Measurements from ENCODE around the gene PRKCB.

Gene PRKCB

GRCh38 chr16:23835390-23836077, at the start of gene PRKCB:
Gene PRKCB, plus strand, starts transcription at chr16:23835983.
- DNase-seq, result peak in 55 of 56 donors; percentile 26 to 91 (median 80)

DNA sequence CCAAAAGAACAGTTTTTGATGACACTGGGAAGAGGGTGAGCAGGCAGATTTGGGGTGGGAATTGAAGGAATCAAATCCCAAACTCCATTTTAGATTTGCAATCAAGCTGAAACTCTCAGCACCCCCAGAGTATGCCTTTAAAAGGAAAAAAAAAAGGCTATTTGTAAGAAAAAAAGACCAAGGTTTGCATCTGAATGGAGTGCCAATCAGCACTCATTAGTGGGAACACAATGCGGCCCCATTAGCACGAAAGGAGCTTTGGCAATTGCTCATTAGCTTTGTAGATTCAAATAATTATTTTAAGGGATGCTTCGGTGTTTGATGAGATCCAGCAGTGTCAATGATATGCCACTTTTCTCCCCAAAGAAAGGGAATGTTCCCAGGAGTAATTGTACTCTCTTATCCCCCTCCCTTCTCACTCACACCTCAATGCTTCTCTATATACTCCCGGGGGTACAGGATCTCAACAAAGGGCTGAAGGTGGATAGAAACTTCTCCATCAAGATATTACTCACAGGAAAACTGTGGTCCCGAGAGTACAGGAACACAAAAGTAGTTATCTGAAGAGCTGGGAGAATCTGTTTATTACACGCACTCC, 48.7 kb upstream of the PRKCB start:
- DNase-seq, result no peak

DNA sequence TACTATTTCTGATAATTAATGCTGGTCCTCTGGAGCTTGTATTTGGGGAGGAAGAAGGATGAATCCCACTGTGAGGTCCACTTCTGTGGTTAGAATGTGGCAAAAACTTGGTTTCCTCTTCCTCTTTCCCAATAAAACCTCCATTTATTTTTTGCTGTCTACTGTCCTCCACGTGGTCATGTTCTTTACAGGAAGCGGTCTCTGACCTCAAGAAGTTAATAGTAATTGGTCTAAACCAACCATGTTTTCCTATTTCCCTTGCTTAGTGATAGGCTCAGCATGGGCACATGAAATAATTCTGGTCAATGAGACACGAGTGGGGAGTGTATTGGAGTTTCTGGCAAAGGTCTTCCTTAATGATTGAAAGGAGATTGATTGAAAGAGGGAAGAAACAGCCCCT, 47.1 kb upstream of the PRKCB start:
- DNase-seq, result no peak

DNA sequence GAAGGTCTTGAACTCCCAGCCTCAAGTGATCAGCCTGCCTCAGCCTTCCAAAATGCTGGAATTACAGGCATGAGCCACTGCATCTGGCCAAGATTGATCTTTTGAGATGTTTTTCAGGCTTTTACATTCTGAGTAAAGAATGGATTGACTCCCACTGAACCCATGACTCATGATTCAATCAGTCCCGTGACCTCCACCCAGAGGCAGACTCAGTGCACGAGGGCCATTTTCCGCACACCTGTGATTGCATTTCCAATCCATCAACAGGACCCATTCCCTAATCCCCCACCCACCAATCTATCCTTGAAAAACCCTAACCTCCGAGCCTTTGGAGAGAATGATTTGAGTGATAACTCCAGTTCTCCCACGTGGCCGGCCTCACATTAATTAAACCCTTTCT, 40.4 kb upstream of the PRKCB start:
- DNase-seq, result peak in 7 of 56 donors; percentile 1 to 9 (median 2)

DNA sequence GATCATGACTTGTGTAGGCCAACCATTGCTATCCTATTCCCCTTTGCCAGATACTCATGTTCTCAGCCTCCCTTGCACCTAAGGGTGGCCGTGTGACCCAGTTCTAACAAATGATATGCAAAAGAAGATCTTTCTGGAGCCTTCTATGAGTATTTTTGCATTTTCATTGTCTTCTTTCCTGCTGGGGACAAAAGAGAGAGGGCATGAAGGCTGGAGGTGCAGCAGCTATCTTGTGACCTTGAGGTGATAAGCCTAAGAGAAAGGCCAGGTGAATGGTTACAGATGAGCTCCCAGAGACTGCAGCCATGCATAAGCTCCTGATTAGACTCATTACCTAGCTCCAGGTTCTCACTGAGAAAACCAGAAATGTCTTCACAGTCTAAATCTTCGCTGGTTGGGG, 38.8 kb upstream of the PRKCB start:
- no peak for DNase-seq

GRCh38 chr16:23801378-23801777, 34.4 kb upstream of the PRKCB start:
- peak in 51 of 56 donors; percentile 0 to 85 (median 42) for DNase-seq

GRCh38 chr16:23802776-23803175, 33.0 kb upstream of the PRKCB start:
- DNase-seq, result no peak

DNA sequence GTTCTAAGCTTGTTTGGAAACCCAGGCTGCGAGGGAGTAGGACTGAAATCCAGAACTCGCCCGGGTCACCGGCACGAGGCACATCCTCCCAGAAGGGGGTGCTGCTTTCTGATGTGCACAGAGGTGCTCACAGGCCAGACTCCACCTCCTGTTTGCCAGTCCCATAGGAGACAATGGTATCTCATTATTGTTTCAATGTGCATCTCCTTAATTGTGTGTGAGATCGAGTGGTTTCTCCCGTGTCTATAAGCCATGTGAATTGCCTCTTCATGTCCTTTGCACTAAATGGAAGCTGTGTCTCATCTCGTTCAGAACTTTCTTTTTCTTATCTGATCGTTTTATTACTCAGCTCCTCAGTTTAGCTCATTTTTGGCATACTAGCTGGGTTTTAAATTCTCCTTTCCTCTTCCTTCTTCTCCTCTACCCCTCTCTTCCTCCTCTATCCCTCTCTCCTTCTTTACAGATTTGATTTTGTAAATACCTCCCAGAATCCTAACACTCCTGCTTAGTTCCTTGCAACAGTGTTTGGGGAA, 32.1 kb upstream of the PRKCB start:
- peak in 43 of 56 donors; percentile 0 to 66 (median 16) for DNase-seq

DNA sequence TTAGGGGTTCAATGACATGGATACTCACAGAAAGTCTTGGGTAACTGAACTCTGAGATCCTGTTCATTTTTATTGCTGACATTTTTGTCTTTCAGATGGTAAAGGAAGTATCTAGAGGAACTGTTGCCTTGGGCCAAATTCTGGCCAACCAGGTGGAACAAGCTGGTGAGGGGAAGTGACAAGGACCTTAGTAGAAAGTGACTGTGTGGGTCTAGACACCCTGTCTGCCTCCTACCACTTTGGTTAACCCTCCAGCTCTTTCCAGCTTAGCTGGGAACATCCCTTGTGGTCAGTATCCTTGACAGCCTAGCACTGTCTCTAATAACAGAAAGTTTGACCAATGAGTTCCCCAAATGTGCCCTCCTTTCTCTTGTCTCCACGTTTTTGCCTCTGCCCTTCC, 28.8 kb upstream of the PRKCB start:
- peak in 1 of 56 donors; percentile 0 for DNase-seq

GRCh38 chr16:23821467-23821866, 14.3 kb upstream of the PRKCB start:
- DNase-seq, result peak in 2 of 56 donors; percentile 2 to 7

DNA sequence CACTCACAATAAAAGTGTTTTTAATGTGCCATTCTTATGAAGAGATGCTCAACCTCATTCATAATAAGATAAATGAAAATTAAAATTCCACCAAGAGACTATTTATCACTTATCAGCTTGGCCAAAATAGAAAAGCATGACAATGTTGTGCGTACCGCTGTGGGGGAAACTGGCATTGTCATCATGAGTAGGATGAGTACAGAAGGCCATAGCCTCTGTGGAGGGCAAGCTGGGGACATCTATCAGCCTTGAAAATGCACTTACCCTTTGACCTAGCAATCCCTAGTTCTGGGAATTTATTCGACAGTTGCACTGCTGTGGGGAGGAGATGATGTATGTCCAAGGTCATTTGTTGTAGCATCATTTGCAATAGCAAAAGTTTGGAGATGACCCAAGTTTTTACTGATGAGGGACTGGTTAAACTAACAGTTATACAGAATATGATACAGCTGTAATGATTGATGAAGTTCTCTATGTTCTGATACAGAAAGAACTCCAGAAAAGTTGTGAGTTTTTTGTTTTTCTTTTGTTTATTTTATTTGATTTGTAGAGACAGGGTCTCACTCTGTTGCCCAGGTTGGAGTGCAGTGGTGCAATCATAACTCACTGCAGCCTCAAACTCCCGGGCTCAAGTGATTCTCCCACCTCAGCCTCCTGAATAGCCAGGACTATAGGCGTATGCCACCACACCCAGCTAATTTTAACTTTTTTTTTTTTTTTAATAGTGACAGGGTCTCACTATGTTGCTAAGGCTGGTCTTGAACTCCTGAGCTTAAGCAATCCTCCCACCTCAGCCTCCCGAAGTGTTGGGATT, 13.7 kb upstream of the PRKCB start:
- no peak for DNase-seq

DNA sequence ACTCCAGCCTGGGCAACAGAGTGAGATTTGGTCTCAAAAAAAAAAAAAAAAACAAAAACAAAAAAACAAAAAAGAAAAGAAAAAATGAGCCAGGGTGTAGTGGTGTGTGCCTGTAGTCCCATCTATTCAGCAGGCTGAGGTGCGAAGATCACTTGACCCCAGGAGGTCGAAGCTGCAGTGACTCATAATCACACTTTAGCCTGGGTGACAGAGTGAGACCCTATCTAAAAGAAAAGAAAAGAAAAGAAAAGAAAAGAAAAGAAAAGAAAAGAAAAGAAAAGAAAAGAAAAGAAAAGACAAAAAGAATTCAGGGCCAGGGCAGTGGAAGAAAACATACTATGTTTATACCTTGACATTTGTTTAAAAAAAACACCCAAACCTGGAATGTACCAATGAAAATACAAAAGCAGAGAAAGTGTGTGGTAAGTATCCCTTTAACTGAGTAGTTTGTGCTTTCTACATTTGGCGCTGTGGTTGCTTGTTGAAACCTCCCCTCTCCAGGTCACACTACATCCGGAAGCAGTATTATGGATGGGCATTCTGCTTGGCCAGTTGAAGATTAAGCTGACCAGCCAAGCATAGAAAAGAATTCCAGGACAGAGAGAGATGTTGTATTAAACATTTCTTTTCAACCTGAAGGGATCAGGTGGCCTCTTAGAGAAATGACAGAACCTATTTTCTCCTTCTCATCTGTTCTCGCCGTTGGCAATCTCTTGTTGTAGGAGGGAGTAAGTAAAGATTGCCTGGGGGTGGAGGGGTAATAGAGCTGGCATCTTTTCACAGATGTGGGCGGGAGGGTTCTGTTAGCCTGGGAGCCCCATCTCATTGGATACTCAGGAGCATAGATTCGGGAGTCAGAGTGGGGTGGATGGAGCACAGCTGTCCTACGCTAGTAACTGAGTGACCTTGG, 12.1 kb upstream of the PRKCB start:
- no peak for DNase-seq

- DNase-seq, result no peak
These were observed 10.9 kb upstream of the PRKCB start for GRCh38 chr16:23824909-23825308.

- DNase-seq, result no peak
These were observed 9.2 kb upstream of the PRKCB start for GRCh38 chr16:23826528-23827045.

GRCh38 chr16:23827057-23827456, 8.7 kb upstream of the PRKCB start:
- DNase-seq, result no peak

- no peak for DNase-seq
These were observed 6.3 kb upstream of the PRKCB start for GRCh38 chr16:23829454-23829853.

DNA sequence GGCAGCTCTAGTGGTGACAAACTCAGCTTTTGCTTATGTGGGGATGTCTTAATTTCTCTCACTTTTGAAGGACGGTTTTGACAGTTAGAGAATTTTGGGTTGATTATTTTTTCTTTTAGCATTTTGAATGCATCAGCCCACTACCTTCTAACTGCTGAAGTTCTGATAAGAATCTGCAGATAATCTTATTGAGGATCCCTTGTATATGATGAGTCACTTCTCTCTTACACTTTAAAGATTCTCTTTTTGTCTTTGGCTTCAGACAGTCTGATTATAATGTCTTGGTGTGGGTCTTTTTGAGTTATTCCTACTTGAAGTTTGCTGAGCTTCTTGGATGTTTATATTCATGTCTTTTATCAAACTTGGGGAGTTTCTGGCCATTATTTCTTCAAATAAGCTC, 5.5 kb upstream of the PRKCB start:
- no peak for DNase-seq

DNA sequence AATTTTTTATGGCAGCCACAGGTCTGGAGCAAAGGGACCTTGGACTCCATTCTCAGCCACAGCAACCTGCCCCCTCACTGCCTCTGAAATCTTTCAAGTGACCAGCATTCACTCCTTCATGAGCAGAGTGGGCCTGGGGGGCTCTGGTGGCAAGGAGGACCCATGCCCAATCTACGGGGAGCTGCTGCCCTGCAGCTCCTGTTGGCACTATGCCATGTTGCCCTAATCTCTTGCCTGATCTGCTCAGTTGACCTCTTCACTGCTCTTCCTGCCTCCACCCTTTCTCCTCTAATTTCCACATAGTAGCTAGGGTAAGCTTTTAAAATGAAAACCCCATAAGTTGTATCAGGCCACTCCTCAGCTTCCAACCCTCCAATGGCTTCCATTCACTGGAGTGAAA, 2.9 kb upstream of the PRKCB start:
- DNase-seq, result no peak

DNA sequence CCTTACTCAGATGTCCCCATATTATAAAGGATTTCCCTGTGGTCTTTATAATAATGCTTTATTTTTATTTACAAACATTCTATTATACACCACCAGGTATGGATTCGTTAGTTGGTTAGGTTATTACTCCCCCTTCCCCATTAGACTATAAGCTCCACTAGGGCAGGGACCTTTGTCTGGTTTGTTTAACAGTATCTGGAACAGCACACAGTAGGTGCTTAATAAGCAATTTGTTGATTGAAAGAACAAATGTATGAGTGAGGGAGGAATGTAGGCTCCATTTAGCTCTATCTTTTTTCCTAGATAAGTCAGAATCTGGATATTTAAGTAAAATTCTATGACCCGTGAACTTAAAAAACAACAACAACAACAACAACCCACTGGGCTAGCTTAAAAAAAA, 2.3 kb upstream of the PRKCB start:
- no peak for DNase-seq

- peak in 1 of 56 donors; percentile 28 for DNase-seq
These were observed 1.7 kb upstream of the PRKCB start for GRCh38 chr16:23833960-23834685.

All from nucleus accumbens (tissue), 56 donors.